D721Med (cell line): ENCODE results near the gene STX1A.

ENCODE experiments used
- DNase-seq: peaks from one replicate; pipeline ENCODE4 v3.0.0; 2011; ENCODE audit warnings: low spot score; ENCODE audit not compliant: insufficient read length
- FAIRE-seq: peaks from 2 replicates; lab custom pipeline; 2011; peaks lifted over from hg19 to GRCh38; lab: Jason Lieb, UNC
- CTCF ChIP-seq: IDR thresholded peaks from 2 replicates; pipeline ENCODE4 v1.5.1; 2012; ENCODE audit warnings: mild to moderate bottlenecking, control low read depth; ENCODE audit not compliant: insufficient read depth; ENCODE audit errors: missing control alignments

STX1A gene

GRCh38 chr7:73749931-73750776 lies 30.7 kb upstream of the STX1A start:
- FAIRE-seq: no peak
- TF ChIP-seq CTCF: no peak
- no peak for DNase-seq

GRCh38 chr7:73746378-73746777 lies 26.9 kb upstream of the STX1A start:
- no peak for FAIRE-seq
- TF ChIP-seq CTCF: no peak
- no peak for DNase-seq

GRCh38 chr7:73742753-73743641 lies 23.5 kb upstream of the STX1A start:
- FAIRE-seq (no peak), DNase-seq (peak; percentile 63)
- no peak for TF ChIP-seq CTCF

- FAIRE-seq (no peak), DNase-seq (no peak)
- TF ChIP-seq CTCF: no peak
Observed at GRCh38 chr7:73742338-73742752, 22.9 kb upstream of the STX1A start.

- FAIRE-seq (no peak), DNase-seq (no peak)
- TF ChIP-seq CTCF: no peak
Observed at GRCh38 chr7:73741600-73741999, 22.1 kb upstream of the STX1A start.

GRCh38 chr7:73740771-73741170 lies 21.3 kb upstream of the STX1A start:
- TF ChIP-seq CTCF: no peak
- no peak for DNase-seq
- no peak for FAIRE-seq
